Upper lobe of left lung (tissue), 6 donors: ENCODE results near the gene FAM185A. TPM values are rescaled to one million over a fixed set of nuclear protein-coding genes. Genes with fewer than 3 reads are reported as not detected.
A peak's percentile ranks its signal among the peaks of the same experiment; 100 is the strongest.
"Not testable (repeated sequence)": the region's sequence is repeated elsewhere in the genome, so short reads cannot be mapped to it uniquely, and the experiment has no call there.

Experiments
- ATAC-seq, 2 donors: fragments of 200-7000 bp; cut with Tn5 transposase; one replicate each; pipeline ENCODE4 v1.9.1; 2022; ENCODE audit warnings: mild to moderate bottlenecking in 2 of 2, moderate library complexity in 2 of 2; ENCODE audit not compliant: low FRiP score in 2 of 2
- DNase-seq, 2 donors: peaks; one replicate each; pipeline ENCODE4 v3.0.0-alpha.2; 2019 to 2020
- H3K27ac ChIP-seq, 4 donors: fragments of 200-600 bp; sonication (generic); one replicate each; pipeline ENCODE4 v1.5.1; 2016 to 2019
- H3K27me3 ChIP-seq, 4 donors: fragments of 200-600 bp; sonication (generic); one replicate each; pipeline ENCODE4 v1.5.1; 2017 to 2019
- H3K36me3 ChIP-seq, 4 donors: fragments of 200-600 bp; sonication (generic); one replicate each; pipeline ENCODE4 v1.5.1; 2016 to 2019
- H3K4me1 ChIP-seq, 4 donors: fragments of 200-600 bp; sonication (generic); one replicate each; pipeline ENCODE4 v1.5.1; 2018 to 2019
- H3K4me3 ChIP-seq, 4 donors: fragments of 200-600 bp; sonication (generic); one replicate each; pipeline ENCODE4 v1.5.1; 2017 to 2019; ENCODE audit warnings: mild to moderate bottlenecking in 2 of 4, moderate library complexity in 1 of 4
- H3K9me3 ChIP-seq, 4 donors: fragments of 200-600 bp; sonication (generic); one replicate each; pipeline ENCODE4 v1.5.1; 2018 to 2019
- WGBS, 2 donors: methylation state at CpG; one replicate each; pipeline ENCODE4 v1.1.5; 2017 to 2018; 5-methylcytosine and 5-hydroxymethylcytosine counted together
- total RNA-seq, 6 donors: library from RNA; depleted of rRNA in 4 of 6; stranded (reverse); fragments of >200 nt in 4 of 6; gene quantifications; one replicate each; pipeline versions ENCODE4 v1.1.0 to v1.2.1, GENCODE V29; 2016 to 2021
- TF ChIP-seq, protein P1 (sequence below), 6 experiments: fragments of 450-650 bp in 4 of 6; fragments of 200-600 bp in 2 of 6; sonication (generic) in 2 of 6; IDR thresholded peaks; one replicate each; pipeline ENCODE4 v1.5.1; 2016 to 2019; ENCODE audit warnings: antibody characterized with exemption in 6 of 6
- donor health status: DM: no; HTN: no; CAD: no; lungs with moderate emphysema.
- donor health status: DM: no; HTN: yes; CAD: no; lungs with severe emphysema.

The FAM185A gene
- total RNA-seq, 6 donors from 2014 or later = 6.2 to 55.5 (median 13.5) TPM

DNA sequence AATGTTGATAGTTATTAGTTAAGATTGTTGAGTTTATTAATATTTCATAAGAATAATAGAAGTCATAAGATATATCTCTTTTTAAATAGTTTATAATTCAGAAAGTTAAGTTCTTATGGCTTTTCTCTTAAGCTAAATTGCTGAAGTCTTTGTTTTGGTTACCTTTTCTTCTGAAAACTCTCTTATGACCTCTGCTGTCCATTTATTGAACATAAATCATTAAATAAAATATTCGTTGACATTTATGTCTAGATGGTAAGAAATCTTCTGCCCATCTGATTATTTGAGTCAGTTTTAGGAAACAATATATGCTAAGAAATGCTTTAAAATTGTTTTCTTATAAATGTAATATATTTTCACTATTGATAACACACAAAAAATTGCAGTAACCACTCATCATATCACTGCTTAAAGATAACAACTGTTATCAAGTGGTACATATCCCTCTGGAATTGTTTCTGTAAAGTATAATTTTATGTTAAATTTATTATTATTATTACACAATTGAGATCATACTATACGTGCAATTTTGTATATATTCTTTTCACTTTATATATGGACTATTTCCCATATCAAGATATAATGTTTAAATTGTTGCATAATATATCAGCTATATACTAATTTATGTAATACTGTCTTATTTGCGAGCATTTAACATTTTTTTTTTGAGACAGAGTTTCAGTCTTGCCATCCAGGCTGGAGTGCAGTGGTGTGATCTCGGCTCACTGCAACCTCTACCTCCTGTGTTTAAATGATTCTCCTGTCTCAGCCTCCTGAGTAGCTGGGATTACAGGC, 3.1 kb upstream of the FAM185A start:
- WGBS, 2 donors = 62 to 65% methylated on average over 4 of the region's 4 CpGs

DNA sequence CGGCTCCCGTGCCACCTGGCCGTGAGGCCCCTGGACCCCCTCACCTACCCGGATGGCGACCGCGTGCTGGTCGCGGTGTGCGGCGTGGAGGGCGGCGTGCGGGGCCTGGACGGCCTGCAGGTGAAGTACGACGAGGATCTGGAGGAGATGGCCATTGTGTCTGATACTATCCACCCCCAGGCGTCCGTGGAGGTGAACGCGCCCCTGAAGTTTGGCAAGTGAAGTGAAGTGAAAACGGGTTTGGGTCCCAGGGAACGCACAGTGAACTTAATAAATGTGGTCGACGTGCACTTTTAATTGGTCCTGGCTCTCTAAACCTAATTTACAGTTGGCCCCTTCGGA, 617 bp downstream of the FAM185A start:
- Histone ChIP-seq H3K4me3 (peak overlapping the region; percentile 23 to 72 (median 65)), H3K4me1 (peaks cover 9 to 16% (median 11%) of the 10 kb centered on the region in 4 donors), H3K27ac (peak overlapping the region; percentile 38 to 82 (median 72))
- H3K9me3 ChIP-seq, H3K36me3 ChIP-seq, ATAC-seq, DNase-seq, H3K27me3 ChIP-seq: not testable (repeated sequence)
- WGBS, 2 donors = 14 to 16% methylated on average over 5 to 7 of the region's 26 CpGs

More for the DNA sequence above, 3.1 kb upstream of the FAM185A start:
- ATAC-seq, H3K9me3 ChIP-seq, H3K4me3 ChIP-seq, H3K27ac ChIP-seq, H3K36me3 ChIP-seq, H3K27me3 ChIP-seq, DNase-seq: not testable (repeated sequence)
- peaks cover 9 to 12% (median 10%) of the 10 kb centered on the region in 4 donors for H3K4me1 ChIP-seq

DNA sequence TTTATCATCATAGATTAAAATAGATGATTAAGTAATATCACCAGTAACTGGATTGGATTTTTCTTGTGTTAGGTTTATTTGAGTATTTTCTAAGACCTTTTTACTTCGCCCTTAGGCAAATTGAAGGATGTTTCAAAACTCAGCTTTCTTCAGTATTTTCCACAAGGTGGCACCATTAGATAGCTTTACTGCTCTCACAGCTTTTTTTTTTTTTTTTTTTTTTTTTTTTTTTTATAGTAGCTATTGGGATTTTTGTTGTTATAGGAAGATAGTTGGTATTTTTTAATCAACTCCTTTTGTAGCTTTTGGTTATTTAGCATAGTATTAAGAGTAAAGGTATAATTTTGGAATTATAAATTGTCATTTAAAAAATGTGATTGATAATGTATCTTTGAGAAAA, 9.4 kb downstream of the FAM185A start:
- not testable (repeated sequence) for H3K27me3 ChIP-seq, H3K9me3 ChIP-seq, H3K27ac ChIP-seq, H3K4me3 ChIP-seq, ATAC-seq, H3K4me1 ChIP-seq, H3K36me3 ChIP-seq, DNase-seq
- WGBS, 2 donors = 52 to 68% methylated on average over 1 of the region's 1 CpG
- TF ChIP-seq, protein P1, sequence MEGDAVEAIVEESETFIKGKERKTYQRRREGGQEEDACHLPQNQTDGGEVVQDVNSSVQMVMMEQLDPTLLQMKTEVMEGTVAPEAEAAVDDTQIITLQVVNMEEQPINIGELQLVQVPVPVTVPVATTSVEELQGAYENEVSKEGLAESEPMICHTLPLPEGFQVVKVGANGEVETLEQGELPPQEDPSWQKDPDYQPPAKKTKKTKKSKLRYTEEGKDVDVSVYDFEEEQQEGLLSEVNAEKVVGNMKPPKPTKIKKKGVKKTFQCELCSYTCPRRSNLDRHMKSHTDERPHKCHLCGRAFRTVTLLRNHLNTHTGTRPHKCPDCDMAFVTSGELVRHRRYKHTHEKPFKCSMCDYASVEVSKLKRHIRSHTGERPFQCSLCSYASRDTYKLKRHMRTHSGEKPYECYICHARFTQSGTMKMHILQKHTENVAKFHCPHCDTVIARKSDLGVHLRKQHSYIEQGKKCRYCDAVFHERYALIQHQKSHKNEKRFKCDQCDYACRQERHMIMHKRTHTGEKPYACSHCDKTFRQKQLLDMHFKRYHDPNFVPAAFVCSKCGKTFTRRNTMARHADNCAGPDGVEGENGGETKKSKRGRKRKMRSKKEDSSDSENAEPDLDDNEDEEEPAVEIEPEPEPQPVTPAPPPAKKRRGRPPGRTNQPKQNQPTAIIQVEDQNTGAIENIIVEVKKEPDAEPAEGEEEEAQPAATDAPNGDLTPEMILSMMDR (IDR thresholded peaks at IDR 0.05) = peak in 1 of 6 experiments; percentile 11

DNA sequence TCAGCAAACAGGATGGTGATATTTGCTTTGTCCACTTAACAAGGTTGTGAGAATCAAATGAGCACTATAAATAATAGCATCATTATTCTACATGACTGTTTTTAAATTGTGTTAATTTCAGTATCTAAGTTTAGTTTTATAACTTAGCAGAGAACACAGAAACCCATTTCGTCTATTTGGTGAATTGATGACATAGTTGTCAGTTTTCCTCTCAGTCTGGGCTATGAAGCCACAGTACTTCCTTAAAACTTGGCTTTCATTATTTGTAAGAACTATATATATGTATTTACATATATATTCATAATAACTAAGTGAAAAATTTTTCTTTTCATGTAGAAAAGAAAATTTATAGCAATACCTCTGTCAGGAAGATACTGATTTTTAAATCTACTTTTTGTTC, 11.1 kb downstream of the FAM185A start:
- not testable (repeated sequence) for H3K4me1 ChIP-seq, H3K27ac ChIP-seq, H3K27me3 ChIP-seq, DNase-seq, H3K36me3 ChIP-seq, ATAC-seq, H3K9me3 ChIP-seq, H3K4me3 ChIP-seq
- WGBS, 2 donors = 65 to 68% methylated on average over 1 of the region's 1 CpG

DNA sequence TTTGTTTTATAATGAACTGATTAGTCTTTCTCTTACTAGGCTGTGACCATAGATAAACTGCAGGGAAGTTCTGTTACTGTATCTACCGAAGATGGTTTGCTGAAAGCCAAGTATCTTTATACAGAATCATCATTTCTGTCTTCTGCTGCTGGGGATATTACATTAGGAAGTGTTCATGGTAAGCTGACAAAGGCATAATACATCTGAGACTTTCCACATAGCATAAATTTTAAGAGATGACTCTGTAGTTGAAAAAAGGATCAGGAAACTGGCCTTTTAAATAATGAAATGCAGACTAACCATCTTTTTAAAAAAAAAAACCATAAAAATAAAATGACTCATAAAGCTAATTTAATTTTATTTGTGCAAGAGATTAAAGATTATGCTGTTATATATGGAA, 12.4 kb downstream of the FAM185A start:
- WGBS, 2 donors = 81 to 89% methylated on average over 1 of the region's 1 CpG
- H3K4me3 ChIP-seq, H3K4me1 ChIP-seq, H3K36me3 ChIP-seq, H3K27me3 ChIP-seq, H3K9me3 ChIP-seq, H3K27ac ChIP-seq, DNase-seq, ATAC-seq: not testable (repeated sequence)

DNA sequence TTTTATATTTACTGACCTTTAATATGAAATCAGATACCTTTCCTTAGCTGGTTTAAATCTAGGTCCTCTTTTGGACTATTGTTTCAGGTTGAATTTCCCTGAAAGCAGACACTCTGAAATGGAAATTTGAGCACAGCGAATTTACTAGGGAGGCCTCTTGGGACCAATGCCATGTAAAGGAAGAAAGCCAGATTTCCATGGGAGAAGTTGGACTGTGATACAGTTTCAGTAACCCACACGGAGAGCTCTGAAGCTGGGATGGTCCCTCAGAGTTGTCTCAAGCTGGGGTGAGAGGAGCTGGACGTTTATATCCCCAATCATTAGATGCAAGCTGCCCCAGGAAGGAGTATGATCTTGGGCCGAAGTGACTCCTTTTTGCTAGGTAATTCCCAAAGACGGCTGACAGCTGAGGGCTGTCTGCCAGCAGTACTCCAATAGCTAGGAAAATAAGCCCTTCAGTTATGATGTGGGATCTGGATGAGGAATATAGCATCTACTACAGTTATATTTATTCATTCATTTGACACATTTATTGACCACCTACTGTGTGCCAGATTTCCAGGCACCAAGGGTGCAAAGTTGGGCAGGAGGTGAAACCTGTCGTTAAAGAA, 14.6 kb downstream of the FAM185A start:
- not testable (repeated sequence) for H3K27ac ChIP-seq, DNase-seq, H3K27me3 ChIP-seq, H3K9me3 ChIP-seq, H3K36me3 ChIP-seq, H3K4me3 ChIP-seq, ATAC-seq, H3K4me1 ChIP-seq
- WGBS, 2 donors = 56 to 80% methylated on average over 6 of the region's 6 CpGs

DNA sequence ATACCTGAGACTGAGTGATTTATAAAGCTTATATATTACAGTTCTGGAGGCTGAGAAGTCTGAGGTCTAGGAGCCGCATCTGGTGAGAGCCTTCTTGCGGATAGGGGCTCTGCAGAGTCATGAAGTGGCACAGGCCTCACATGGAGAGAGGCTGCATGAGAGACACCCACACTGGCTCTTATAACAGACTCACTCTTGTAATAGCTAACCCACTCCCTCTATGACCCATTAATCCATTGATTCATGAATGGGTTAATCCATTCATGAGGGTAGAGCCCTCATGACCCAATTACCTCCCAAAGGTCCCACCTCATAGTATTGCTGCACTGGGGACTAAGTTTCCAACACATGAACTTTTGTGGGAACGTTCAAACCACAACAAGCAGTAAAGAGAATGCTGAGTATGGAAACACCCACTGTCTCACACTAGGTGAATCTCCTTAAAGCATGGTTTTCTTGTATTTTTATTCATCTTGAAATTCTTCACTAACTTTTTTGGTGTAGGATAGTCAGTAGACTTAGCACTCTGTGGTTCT, 20.9 kb downstream of the FAM185A start:
- 80 to 89% methylated on average over 1 of the region's 3 CpGs for WGBS, 2 donors
- ATAC-seq, DNase-seq, H3K4me1 ChIP-seq, H3K27ac ChIP-seq, H3K9me3 ChIP-seq, H3K27me3 ChIP-seq, H3K36me3 ChIP-seq, H3K4me3 ChIP-seq: not testable (repeated sequence)

DNA sequence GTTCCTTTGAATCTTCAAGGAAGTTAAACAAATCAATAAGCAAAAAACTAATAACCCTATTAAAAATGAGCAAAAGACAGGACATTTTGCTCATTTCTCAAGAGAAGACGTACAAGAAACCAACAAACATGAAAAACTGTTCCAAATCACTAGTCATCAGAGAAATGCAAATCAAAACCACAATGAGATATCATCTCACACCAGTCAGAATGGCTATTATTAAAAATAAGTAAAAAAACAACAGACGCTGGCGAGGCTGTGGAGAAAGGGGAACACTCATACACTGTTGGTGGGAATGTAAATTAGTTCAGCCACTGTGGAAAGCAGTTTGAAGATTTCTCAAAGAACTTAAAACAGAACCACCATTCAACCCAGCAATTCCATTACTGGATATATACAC, 21.7 kb downstream of the FAM185A start:
- not testable (repeated sequence) for H3K4me3 ChIP-seq, H3K9me3 ChIP-seq, H3K36me3 ChIP-seq, H3K27me3 ChIP-seq, H3K27ac ChIP-seq, DNase-seq, H3K4me1 ChIP-seq, ATAC-seq
- 100% methylated on average over 3 of the region's 3 CpGs for WGBS, 2 donors

DNA sequence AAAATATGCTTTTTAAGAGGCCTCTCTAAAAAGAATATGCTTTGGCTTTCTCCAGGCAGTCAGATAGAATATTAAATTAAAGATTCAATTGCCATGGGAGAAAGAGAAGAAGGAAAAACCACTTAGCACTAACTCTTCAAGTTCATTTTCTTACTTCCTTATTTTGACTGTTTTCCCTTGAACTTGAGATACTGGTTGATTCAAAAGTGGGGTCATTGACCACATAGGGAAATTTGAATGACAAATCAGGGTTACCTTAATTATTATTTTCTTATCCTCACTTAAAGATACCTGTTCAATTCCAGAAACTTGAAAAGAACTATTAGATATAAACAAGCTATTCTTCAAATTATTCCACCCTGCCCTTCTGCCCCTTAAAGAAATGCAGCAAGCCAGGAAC, 27.4 kb downstream of the FAM185A start:
- not testable (repeated sequence) for H3K36me3 ChIP-seq, H3K27me3 ChIP-seq, ATAC-seq, H3K27ac ChIP-seq, H3K4me3 ChIP-seq, H3K9me3 ChIP-seq, H3K4me1 ChIP-seq, DNase-seq

DNA sequence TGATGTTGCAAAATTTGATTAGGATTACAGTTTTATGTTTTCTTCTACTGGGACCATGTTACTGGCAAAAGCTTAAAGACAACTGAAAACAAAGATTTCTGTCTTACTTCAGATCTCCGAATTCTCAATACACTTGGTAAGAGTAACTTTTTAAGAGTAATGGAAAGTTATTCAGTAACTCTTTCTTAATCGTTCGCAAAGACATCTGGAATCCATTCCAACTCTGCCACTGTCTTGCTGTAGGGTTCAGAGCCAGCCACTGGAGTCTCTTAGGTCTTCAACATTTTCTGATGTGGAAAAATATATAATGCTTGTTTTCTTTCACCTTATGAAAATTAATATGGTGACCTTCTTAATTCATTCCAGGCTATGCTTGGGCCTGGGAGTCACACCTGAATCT, 29.9 kb downstream of the FAM185A start:
- not testable (repeated sequence) for H3K4me1 ChIP-seq, ATAC-seq, H3K27me3 ChIP-seq, DNase-seq, H3K4me3 ChIP-seq, H3K27ac ChIP-seq, H3K9me3 ChIP-seq, H3K36me3 ChIP-seq
- 49 to 59% methylated on average over 3 of the region's 3 CpGs for WGBS, 2 donors

DNA sequence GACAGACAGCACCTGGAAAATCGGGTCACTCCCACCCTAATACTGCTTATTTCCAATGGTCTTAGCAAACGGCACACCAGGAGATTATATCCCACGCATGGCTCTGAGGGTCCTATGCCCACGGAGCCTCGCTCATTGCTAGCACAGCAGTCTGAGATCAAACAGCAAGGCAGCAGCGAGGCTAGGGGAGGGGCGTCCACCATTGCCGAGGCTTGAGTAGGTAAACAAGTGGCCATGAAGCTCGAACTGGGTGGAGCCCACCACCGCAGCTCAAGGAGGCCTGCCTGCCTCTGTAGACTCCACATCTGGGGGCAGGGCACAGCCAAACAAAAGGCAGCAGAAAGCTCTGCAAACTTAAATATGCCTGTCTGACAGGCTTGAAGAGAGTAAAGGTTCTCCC, 32.1 kb downstream of the FAM185A start:
- not testable (repeated sequence) for H3K27ac ChIP-seq, H3K4me1 ChIP-seq, H3K27me3 ChIP-seq, H3K9me3 ChIP-seq, H3K4me3 ChIP-seq, H3K36me3 ChIP-seq, ATAC-seq
- 95 to 96% methylated on average over 8 to 10 of the region's 10 CpGs for WGBS, 2 donors
- peak in 1 of 2 donors; percentile 10 for DNase-seq

DNA sequence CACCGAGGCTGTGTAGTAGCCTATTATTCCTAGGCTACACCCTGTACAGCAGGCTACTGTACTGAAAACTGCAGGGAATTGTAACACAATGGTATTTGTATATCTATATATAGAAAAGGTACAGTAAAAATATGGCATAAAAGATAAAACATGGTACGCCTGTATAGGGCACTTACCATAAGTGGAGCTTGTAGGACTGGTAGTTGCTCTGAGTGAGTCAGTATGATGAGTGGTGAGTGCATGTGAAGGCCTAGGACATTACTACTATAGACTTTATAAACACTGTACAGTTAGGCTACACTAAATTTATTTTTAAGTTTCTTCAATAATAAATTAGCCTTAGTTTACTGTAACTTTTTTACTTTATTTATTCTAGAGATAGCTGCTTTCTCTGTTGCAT, 40.0 kb downstream of the FAM185A start:
- ATAC-seq, H3K4me1 ChIP-seq, H3K9me3 ChIP-seq, H3K27me3 ChIP-seq, DNase-seq, H3K36me3 ChIP-seq, H3K27ac ChIP-seq, H3K4me3 ChIP-seq: not testable (repeated sequence)
- 83 to 100% methylated on average over 2 of the region's 2 CpGs for WGBS, 2 donors
